HTR-8/SVneo (cell line): ENCODE measurements around the gene CAPN7.

ENCODE experiments used
- DNase-seq: peaks from one replicate; pipeline ENCODE4 v3.0.0; 2011; ENCODE audit warnings: low spot score, mixed read lengths; ENCODE audit not compliant: insufficient read length
- FAIRE-seq: peaks from 2 replicates; lab custom pipeline; 2011; peaks lifted over from hg19 to GRCh38; lab: Jason Lieb, UNC

CAPN7 gene

DNA sequence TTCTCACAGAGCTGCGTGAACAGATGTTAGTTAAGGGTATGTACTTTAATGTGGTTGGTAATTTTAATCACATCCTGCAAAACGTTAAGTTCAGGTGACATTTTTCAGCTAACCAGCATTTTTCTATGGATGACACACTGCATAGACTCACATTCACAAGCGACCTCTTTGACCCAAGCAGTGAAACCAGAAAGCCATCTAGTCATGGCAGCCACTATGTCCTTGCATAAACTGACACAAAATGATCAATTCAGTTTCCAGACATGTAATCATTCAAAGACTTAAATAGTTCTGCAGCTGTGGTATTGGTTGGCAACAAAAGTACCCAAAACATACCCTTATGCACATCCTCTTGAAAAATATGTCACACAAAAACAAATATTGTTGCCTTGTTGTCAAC lies 7.4 kb upstream of the CAPN7 start:
- DNase-seq (no peak), FAIRE-seq (no peak)

DNA sequence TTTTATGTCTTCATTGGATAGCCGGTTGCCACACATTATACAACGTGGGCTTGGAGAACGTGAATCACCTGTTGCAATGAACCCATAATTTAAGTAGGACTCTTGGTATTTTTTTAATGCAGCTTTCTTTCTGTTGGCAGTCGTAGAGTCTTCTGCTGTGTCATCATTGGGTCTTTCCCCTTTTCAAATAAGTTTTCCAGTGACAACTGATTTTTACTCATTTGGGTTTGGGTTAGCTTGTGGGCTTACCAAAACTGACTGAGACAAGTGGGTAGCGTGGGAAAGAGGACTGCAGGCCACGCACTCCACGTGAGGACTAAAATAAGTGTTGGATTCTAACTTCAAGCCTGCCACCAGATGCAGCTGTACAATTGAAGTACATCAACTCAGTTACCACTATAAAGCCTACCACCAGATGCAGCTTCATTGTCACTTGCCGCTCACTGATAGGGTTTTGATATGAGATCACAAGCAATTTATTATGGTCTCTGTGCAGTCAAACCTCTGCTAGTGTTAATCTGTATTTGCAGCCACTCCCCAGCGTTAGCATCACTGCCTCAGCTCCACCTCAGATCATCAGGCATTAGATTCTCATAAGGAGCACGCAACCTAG lies 6.4 kb upstream of the CAPN7 start:
- DNase-seq (no peak), FAIRE-seq (no peak)

GRCh38 chr3:15204005-15204404 lies 2.0 kb upstream of the CAPN7 start:
- FAIRE-seq (no peak), DNase-seq (no peak)

DNA sequence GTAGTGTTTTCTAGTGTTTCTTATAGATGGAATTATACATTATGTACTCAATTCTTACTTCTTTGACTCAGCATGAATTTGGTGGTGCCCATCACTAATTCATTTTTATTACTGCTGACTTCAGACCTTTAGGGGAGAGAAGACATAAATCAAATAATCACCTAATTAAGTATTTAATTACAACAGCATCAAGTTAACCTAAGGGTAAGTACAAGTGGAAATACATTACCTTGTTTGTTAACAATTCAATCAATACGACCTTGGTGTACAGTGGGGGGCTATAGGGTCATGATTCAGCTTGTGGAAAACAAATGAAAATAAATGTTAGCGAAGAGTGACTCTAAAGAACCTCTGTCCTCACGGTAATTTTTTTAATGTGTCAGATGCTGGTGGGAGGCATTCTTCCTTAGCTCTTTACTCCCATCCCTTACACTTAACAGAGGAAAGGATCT lies 538 bp upstream of the CAPN7 start:
- no peak for FAIRE-seq
- no peak for DNase-seq

GRCh38 chr3:15206662-15207576 lies 873 bp downstream of the CAPN7 start:
- FAIRE-seq: no peak
- DNase-seq: no peak

GRCh38 chr3:15207836-15208504 lies 1.9 kb downstream of the CAPN7 start:
- FAIRE-seq (no peak), DNase-seq (no peak)

GRCh38 chr3:15211937-15212336 lies 5.9 kb downstream of the CAPN7 start:
- FAIRE-seq (no peak), DNase-seq (no peak)

GRCh38 chr3:15214758-15215157 lies 8.7 kb downstream of the CAPN7 start:
- no peak for FAIRE-seq

GRCh38 chr3:15215996-15216395 lies 9.9 kb downstream of the CAPN7 start:
- FAIRE-seq (no peak), DNase-seq (no peak)

More at GRCh38 chr3:15214758-15215157, 8.7 kb downstream of the CAPN7 start:
- no peak for DNase-seq

GRCh38 chr3:15216501-15216900 lies 10.5 kb downstream of the CAPN7 start:
- FAIRE-seq: no peak
- DNase-seq: no peak

DNA sequence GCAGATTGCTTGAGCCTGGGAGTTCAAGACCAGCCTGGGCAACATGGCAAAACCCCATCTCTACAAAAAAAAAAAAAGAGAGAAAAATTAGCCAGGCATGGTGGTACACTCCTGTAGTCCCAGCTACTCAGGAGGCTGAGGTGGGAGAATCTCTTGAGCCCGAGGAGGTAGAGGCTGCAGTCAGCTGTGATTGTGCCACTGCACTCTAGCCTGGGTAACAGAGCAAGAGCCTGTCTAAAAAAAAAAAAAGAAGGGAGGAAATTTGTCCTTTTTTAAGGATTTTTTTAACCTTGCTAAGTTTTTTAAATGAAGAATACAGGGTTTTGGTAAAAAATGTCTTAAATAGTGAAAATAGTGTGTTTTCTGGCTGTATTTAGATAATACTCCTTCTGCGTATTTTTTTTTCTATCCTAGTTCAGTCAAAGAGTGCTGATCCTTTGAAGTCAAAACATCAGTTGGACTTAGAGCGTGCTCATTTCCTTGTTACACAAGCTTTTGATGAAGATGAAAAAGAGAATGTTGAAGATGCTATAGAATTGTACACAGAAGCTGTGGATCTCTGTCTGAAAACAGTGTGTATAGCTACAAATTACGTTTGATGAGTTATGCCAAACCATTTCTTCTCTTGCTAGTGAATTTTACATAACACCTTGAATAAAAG lies 11.1 kb downstream of the CAPN7 start:
- FAIRE-seq: no peak
- no peak for DNase-seq

DNA sequence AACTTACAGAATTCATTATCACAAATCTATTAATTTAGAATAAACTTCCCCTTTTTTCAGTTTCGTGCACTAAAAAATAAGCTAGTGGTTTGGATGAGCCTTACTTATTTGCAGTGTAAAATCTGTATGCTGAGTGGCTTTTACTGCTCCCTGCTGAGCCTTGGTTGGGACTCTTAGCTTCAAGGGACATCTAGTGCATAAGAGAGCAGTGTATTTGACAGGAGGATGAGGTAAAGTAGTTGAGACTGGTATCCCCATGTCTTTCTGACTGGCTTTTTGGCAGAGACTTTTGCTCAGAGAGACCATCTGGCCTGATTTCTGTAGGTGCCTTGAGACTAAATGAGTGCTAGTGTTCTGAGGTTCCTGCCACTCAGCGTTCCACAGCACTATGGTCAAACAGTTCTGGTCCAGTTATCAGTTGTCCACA lies 11.8 kb downstream of the CAPN7 start:
- DNase-seq: no peak

DNA sequence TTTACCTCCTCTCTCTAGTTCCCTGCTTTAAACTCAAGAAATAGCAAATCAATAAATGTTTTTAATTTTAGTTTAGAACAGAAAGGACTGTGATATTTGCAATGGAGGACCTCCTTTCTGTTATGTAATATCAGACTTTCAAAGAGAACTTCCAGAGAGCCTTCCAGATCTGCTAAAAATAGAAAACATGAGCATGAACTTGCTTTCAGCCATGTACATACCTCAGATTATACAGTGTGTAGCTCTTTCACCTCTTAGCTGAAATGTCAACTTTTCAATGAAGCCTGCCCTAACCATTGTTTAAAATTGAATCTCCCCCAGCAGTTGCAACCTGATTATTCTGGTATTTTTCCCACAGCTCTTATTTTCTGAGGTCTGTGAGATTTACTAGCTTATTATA lies 12.6 kb downstream of the CAPN7 start:
- DNase-seq: no peak
- FAIRE-seq: no peak

More for the DNA sequence above, 11.8 kb downstream of the CAPN7 start:
- no peak for FAIRE-seq

GRCh38 chr3:15220056-15220455 lies 14.0 kb downstream of the CAPN7 start:
- FAIRE-seq (no peak), DNase-seq (no peak)

DNA sequence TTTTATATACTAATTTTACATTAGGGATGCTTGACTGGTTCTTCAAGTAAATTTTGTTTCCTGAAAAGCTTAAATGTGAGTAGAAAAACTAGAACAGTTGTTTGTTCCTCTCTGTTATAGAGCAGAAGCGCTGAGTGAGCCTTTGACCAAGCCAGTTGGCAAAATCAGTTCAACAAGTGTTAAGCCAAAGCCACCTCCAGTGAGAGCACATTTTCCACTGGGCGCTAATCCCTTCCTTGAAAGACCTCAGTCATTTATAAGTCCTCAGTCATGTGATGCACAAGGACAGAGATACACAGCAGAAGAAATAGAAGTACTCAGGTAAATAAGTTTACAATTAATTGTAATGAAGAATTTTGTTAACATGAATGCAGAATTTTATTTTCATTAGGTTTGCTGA lies 14.6 kb downstream of the CAPN7 start:
- no peak for FAIRE-seq
- no peak for DNase-seq

DNA sequence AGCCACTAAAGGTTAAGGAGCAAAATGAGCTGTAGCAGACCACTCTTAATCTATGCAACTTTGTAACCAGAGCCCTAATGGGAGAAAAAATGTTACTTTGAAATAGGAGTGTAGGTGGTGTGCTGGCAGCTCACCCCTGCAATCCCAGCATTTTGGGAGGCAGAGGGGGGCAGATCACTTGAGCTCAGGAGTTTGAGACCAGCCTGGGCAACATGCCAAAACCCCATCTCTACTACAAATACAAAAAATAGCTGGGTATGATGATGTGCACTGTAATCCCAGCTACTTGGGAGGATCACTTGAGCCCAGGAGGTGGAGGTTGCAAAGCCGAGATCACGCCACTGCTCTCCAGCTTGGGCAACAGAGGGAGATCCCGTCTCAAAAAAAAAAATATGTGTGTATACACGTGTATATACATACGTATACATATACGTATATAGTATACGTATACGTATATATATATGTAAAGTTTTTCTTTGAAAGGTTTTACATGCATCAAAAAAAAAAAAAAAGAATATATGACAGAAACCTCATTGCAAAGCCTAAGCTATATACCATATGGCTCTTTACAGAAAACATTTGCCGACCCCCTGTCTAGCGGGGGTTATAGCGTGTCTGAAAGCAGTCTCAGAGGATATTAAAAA lies 15.7 kb downstream of the CAPN7 start:
- FAIRE-seq (no peak), DNase-seq (no peak)

- DNase-seq (no peak), FAIRE-seq (no peak)
These were observed 17.9 kb downstream of the CAPN7 start for GRCh38 chr3:15223685-15224572.

- FAIRE-seq (no peak), DNase-seq (no peak)
These were observed 22.1 kb downstream of the CAPN7 start for GRCh38 chr3:15228147-15228546.

- FAIRE-seq (no peak), DNase-seq (no peak)
These were observed 23.2 kb downstream of the CAPN7 start for GRCh38 chr3:15229262-15229661.
